HG03095 (cell line): ENCODE results near the gene KCTD8.
"Not testable (repeated sequence)": the region's sequence is repeated elsewhere in the genome, so short reads cannot be mapped to it uniquely, and the experiment has no call there.

Source experiments
- ATAC-seq: cut with Tn5 transposase; IDR thresholded peaks from one replicate; pipeline ENCODE4 v1.9.1; 2021; ENCODE audit warnings: moderate library complexity; ENCODE audit not compliant: unreplicated experiment

The KCTD8 gene

DNA sequence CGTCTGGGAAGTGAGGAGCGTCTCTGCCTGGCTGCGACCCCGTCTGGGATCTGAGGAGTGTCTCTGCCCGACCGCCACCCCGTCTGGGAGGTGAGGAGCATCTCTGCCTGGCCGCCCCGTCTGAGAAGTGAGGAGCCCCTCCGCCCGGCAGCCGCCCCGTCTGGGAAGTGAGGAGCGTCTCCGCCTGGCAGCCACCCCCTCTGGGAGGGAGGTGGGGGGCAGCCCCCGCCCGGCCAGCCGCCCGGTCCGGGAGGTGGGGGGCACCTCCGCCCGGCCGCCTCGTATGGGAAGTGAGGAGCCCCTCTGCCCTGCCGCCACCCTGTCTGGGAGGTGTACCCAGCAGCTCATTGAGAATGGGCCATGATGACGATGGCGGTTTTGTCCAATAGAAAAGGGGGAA lies 280.8 kb downstream of the KCTD8 start:
- not testable (repeated sequence) for ATAC-seq

DNA sequence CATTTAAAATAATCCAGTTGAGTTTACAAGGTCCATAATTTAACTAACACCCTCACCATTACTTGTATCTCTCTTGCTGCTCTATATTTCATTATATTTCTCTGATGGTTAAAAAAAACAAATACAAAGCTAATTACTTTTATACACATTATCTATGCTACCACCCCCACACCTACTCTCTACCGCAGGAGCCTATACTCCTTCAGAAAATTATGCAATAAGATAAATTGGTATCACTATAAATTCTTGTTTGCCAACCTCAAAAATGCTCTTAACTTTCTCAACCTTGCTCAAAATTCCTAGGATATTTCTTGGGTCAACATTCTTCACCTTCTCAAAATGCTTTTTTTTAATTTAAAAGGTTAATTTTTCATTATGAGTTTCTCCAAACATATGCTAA lies 282.7 kb downstream of the KCTD8 start:
- no peak for ATAC-seq

DNA sequence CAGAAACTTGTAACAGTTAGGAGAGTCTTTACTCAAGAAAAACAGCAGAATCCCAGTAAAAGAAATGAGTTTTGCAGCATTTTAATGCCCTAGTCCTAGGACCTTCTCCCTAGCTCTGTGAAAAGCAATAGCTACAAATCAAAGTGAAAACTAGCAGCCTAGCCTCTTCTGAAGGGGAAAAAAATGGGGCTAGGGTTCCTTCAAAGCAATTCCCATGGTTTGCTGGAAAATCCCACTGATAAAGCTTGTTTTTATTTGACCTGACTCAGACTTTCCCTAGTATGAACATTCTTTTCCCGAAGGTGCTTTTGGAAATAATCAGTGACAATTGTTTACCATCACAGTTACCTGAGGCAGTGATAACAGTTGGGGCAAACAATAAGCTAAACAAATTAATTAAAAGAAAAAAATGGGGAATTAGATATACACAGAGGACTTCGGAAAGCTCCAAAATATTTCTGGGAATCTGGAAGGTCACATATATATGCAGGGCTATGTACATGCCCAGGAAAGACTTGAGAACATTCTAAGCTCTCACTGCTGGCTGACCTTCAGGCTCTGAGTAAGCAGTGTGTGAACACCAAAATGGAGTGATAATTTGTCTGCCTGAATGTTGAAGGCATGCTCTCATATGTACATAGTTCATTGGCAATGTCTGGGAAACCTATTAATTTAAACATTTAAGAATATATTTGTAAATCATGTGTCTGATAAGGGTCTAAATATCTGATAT lies 285.9 kb downstream of the KCTD8 start:
- ATAC-seq = no peak

DNA sequence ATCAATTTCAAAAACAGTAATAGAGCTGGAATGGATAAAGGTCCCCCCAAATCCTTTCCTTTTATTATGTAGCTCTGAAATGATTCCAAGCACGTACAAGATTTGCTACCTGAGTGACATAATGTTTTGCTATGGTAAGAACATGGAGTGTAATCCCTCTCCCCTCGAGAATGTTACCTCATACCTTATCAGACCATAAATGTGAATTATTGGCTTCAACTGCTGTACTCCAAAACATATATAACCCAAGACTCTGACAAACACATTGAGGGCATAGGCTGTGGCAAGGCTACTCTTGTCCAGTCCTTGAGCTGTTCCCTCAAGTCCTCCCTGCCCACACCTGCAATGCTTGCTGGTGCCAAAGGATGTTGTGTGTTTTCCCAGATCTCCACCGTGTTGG lies 286.9 kb downstream of the KCTD8 start:
- no peak for ATAC-seq

DNA sequence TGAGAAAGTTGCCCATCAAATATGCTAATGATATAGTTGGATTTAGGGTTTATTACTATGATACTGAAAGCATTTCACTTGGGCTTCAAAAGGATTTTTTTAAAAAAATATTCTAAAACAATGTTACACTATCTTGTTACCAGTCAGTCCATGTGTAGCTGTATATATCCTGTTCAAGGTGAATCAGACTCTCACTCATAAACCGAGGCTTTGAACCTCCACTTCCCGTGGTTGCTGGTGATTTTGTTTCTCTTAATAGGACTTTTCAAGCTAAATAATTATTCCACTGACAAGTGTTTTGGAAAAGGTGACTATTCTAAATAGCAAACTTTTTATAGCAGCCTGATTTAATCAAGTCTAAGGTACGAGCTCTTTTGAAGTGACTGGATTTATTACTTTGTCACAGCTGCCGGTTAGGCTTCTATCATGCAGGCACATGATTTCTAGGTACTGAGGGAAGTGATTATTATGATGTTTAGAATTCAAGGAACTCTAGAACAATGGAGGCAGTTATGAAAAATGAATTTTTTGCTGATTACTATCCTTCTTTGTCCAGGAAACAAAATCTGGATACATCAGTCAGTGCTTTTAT lies 287.7 kb downstream of the KCTD8 start:
- no peak for ATAC-seq

DNA sequence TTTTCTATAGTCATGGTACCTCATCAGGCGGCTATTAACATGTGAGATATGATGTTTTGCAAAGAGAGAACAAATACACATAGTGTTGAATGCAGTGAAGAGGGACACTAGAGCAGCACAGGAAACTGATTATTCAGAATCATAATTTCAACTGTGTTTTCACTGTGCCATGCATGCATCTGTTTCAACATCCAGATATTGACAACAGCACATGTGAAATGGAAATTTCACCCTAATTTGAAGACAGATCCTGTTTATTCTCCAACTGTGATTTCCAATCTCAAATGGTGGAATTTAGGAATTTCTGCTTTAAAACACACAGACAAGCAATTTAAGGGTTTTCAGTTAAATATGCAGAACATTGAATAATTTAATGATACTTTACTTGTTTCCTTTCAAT lies 288.6 kb downstream of the KCTD8 start:
- ATAC-seq = no peak

- no peak for ATAC-seq
Observed at GRCh38 chr4:44157611-44158277, 290.9 kb downstream of the KCTD8 start.

DNA sequence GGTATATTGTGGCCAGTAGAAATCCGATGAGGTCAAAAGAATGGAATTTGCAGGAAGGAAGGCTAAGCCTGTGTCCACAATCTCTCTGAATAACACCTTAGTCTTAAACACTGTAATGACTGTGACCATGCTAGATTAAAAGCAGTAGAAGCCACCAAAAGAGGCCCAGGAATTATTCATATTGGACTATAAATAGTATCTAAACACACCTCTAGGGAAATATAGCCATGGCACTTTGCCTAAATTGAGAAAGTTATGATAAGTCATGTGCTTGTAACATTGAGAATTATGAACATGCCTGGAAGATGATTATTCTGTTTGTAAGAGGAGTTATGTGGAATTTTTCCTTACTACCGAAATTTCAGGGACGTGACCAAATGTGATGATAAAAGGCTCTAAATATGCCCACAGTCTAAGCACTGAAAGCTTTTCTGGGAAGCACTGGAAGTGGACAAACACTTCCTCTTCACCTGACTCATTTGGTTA lies 298.5 kb downstream of the KCTD8 start:
- ATAC-seq = no peak

GRCh38 chr4:44149282-44149681 lies 299.3 kb downstream of the KCTD8 start:
- ATAC-seq = no peak

GRCh38 chr4:44147571-44148075 lies 301.0 kb downstream of the KCTD8 start:
- ATAC-seq = no peak

DNA sequence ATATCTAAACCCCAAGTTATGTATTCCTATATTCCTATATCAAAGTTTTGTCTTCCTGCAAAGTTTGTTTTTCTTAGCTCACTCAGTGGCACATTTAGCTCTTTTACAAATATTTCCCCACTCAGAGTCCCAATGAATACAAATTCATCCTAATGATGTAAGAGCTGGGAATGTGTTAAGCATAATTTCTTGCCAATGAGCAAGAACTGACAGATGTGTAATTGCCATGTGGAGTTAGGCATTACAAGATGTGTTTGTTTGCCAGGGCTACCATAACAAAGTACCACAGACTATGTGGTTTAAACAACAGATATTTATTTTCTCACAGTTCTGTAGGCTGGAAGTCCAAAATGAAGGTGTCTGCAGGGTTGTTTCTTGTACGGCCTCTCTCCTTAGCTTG lies 302.1 kb downstream of the KCTD8 start:
- no peak for ATAC-seq

DNA sequence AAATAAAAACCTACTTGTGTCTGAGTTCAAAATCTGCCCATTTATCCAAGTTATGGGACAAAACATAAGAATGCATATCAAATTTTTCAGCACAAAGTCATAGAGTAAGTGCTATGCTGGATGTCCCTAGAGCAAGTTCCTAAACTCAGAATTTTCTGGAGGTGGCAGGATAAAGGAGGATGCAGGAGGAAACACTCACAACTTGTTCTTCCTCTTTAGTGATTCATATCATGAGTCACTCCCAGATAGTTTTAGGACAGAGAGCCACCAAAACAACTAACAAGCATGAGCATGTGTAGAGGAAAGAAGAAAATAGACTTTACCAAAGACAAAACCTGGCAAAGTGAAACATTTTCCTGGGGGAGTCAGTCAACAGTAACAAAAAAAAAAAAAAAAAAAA lies 302.7 kb downstream of the KCTD8 start:
- no peak for ATAC-seq

DNA sequence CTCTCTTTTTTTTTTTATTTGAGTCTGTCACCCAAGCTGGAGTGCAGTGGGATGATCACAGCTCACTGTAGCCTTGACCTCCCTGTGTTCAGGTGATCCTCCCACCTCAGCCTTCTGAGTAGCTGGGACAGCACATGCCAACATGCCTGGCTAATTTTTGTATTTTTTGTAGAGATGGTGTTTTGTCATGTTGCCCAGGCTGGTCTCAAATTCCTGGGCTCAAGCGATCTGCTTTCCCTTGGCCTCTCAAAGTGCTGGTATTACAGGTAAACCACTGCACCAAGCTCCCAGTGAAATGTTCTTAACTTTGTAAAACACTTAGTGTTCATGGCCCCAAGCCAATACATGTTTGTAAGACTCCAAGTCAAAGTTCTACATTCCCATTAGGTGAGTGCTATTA lies 316.1 kb downstream of the KCTD8 start:
- no peak for ATAC-seq
